ENCODE results near the gene MAPKBP1. TPM values are rescaled to one million over a fixed set of nuclear protein-coding genes. Genes with fewer than 3 reads are reported as not detected.

MAPKBP1 gene
- total RNA-seq, 1 experiment from 2014 or later = 29.3 TPM

- intact Hi-C loops (cut with micrococcal nuclease; ENCODE audit: unreplicated experiment) = no loop called here
- CTCF ChIA-PET = no interaction called here
- no TSS peak for BruUV-seq (replicated peaks)
- no peak overlapping the region for H3K27ac ChIP-seq (ENCODE audit: low read depth, low read length, poor library complexity, severe bottlenecking)
- TF ChIP-seq, protein P1, sequence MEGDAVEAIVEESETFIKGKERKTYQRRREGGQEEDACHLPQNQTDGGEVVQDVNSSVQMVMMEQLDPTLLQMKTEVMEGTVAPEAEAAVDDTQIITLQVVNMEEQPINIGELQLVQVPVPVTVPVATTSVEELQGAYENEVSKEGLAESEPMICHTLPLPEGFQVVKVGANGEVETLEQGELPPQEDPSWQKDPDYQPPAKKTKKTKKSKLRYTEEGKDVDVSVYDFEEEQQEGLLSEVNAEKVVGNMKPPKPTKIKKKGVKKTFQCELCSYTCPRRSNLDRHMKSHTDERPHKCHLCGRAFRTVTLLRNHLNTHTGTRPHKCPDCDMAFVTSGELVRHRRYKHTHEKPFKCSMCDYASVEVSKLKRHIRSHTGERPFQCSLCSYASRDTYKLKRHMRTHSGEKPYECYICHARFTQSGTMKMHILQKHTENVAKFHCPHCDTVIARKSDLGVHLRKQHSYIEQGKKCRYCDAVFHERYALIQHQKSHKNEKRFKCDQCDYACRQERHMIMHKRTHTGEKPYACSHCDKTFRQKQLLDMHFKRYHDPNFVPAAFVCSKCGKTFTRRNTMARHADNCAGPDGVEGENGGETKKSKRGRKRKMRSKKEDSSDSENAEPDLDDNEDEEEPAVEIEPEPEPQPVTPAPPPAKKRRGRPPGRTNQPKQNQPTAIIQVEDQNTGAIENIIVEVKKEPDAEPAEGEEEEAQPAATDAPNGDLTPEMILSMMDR (conservative IDR thresholded peaks at IDR 0.05; ENCODE audit: low read depth, low read length) = no peak
- TF ChIP-seq EZH2 (IDR thresholded peaks at IDR 0.05; ENCODE audit: borderline replicate concordance, low read depth, low read length, poor library complexity, severe bottlenecking) = no peak
- H3K9me3 ChIP-seq (ENCODE audit: low read depth, low read length, poor library complexity, severe bottlenecking) = no peaks in the 10 kb centered on the region
- no peaks in the 10 kb centered on the region for H3K36me3 ChIP-seq (ENCODE audit: insufficient read depth, low read length, poor library complexity, severe bottlenecking)
- no peaks in the 10 kb centered on the region for H3K27me3 ChIP-seq (replicated peaks; ENCODE audit: insufficient read depth, low read depth, low read length, poor library complexity)
- H3K4me1 ChIP-seq (ENCODE audit: insufficient read depth, low read length, poor library complexity, severe bottlenecking) = peaks cover 13% of the 10 kb centered on the region
- POLR2A ChIA-PET (ENCODE audit: low non-redundant PET) = no interaction called here
- no peak overlapping the region for H3K4me3 ChIP-seq (ENCODE audit: low read depth, low read length, poor library complexity, severe bottlenecking)
- DNase-seq (ENCODE audit: low spot score) = peak; percentile 65
Measured at GRCh38 chr15:41839781-41840491, 65.7 kb downstream of the MAPKBP1 start.

GRCh38 chr15:41840673-41841072 is 66.4 kb downstream of the MAPKBP1 start:
- DNase-seq (ENCODE audit: low spot score) = no peak
- Histone ChIP-seq H3K27me3 (replicated peaks; ENCODE audit: insufficient read depth, low read depth, low read length, poor library complexity) (no peaks in the 10 kb centered on the region), H3K9me3 (ENCODE audit: low read depth, low read length, poor library complexity, severe bottlenecking) (no peaks in the 10 kb centered on the region), H3K36me3 (ENCODE audit: insufficient read depth, low read length, poor library complexity, severe bottlenecking) (no peaks in the 10 kb centered on the region), H3K4me1 (ENCODE audit: insufficient read depth, low read length, poor library complexity, severe bottlenecking) (peaks cover 13% of the 10 kb centered on the region), H3K27ac (ENCODE audit: low read depth, low read length, poor library complexity, severe bottlenecking) (no peak overlapping the region), H3K4me3 (ENCODE audit: low read depth, low read length, poor library complexity, severe bottlenecking) (no peak overlapping the region)
- POLR2A ChIA-PET (ENCODE audit: low non-redundant PET) = no interaction called here
- CTCF ChIA-PET = no interaction called here
- BruUV-seq (replicated peaks) = no TSS peak
- intact Hi-C loops (cut with micrococcal nuclease; ENCODE audit: unreplicated experiment) = no loop called here
- TF ChIP-seq, protein P1 (conservative IDR thresholded peaks at IDR 0.05; ENCODE audit: low read depth, low read length) = no peak
- no peak for TF ChIP-seq EZH2 (IDR thresholded peaks at IDR 0.05; ENCODE audit: borderline replicate concordance, low read depth, low read length, poor library complexity, severe bottlenecking)

GRCh38 chr15:41841131-41841530 is 66.8 kb downstream of the MAPKBP1 start:
- intact Hi-C loops (cut with micrococcal nuclease; ENCODE audit: unreplicated experiment) = no loop called here
- peaks cover 13% of the 10 kb centered on the region for H3K4me1 ChIP-seq (ENCODE audit: insufficient read depth, low read length, poor library complexity, severe bottlenecking)
- peaks cover 2% of the 10 kb centered on the region for H3K36me3 ChIP-seq (ENCODE audit: insufficient read depth, low read length, poor library complexity, severe bottlenecking)
- BruUV-seq (replicated peaks) = no TSS peak
- no peak overlapping the region for H3K27ac ChIP-seq (ENCODE audit: low read depth, low read length, poor library complexity, severe bottlenecking)
- H3K9me3 ChIP-seq (ENCODE audit: low read depth, low read length, poor library complexity, severe bottlenecking) = no peaks in the 10 kb centered on the region
- CTCF ChIA-PET = no interaction called here
- H3K4me3 ChIP-seq (ENCODE audit: low read depth, low read length, poor library complexity, severe bottlenecking) = no peak overlapping the region
- POLR2A ChIA-PET (ENCODE audit: low non-redundant PET) = no interaction called here
- DNase-seq (ENCODE audit: low spot score) = no peak
- TF ChIP-seq EZH2 (IDR thresholded peaks at IDR 0.05; ENCODE audit: borderline replicate concordance, low read depth, low read length, poor library complexity, severe bottlenecking) = no peak
- TF ChIP-seq, protein P1 (conservative IDR thresholded peaks at IDR 0.05; ENCODE audit: low read depth, low read length) = no peak
- H3K27me3 ChIP-seq (replicated peaks; ENCODE audit: insufficient read depth, low read depth, low read length, poor library complexity) = no peaks in the 10 kb centered on the region

Data from A673 (cell line).